ENCODE data around the gene ITIH1.

ITIH1 gene

GRCh38 chr3:52841211-52841980 lies 64.0 kb downstream of the ITIH1 start:
- Histone ChIP-seq H3K9me2 (replicated peaks; ENCODE audit: insufficient read depth, low read length) (no peaks in the 10 kb centered on the region), H3K4me2 (ENCODE audit: low read depth, low read length) (no peak overlapping the region), H4K20me1 (ENCODE audit: insufficient read depth, low read length) (no peaks in the 10 kb centered on the region), H3K4me1 (ENCODE audit: low read length) (peaks cover 6% of the 10 kb centered on the region), H3K4me3 (ENCODE audit: low read length) (no peak overlapping the region), H2AFZ (ENCODE audit: low read length) (no peak overlapping the region), H3K27me3 (replicated peaks; ENCODE audit: insufficient read depth, low read length) (no peaks in the 10 kb centered on the region), H3K36me3 (replicated peaks; ENCODE audit: insufficient read depth, low read length) (no peaks in the 10 kb centered on the region), H3K9me3 (replicated peaks; ENCODE audit: insufficient read depth, low read length) (no peaks in the 10 kb centered on the region), H3K9ac (ENCODE audit: low read length) (no peak overlapping the region), H3F3A (ENCODE audit: insufficient read depth, low read length) (0 out of 2 replicates have a peak, but pooled peaks cover 5% of the 10 kb centered on the region), H3K27ac (ENCODE audit: low read length) (no peak overlapping the region), H3K79me2 (ENCODE audit: low read length) (no peaks in the 10 kb centered on the region)
- no peak for DNase-seq
- no peak for TF ChIP-seq EZH2 (optimal IDR thresholded peaks at IDR 0.05; ENCODE audit: low read depth, low read length)
- no peak for TF ChIP-seq CTCF (IDR thresholded peaks at IDR 0.05; ENCODE audit: low read length)
- TF ChIP-seq EZH2phosphoT487 (IDR thresholded peaks at IDR 0.05; ENCODE audit: low read length) = no peak

Data from MM.1S (cell line).